ENCODE measurements around the gene CAMSAP1.

- no peak for TF ChIP-seq CTCF (IDR thresholded peaks at IDR 0.05; ENCODE audit: insufficient read depth, low read depth, low read length)
- no peak for TF ChIP-seq EZH2 (IDR thresholded peaks at IDR 0.05; ENCODE audit: insufficient read depth, low read length)
These were observed 37.3 kb upstream of the CAMSAP1 start for GRCh38 chr9:135944444-135945252.
